ENCODE results near the gene TPO. TPM values are rescaled to one million over a fixed set of nuclear protein-coding genes. Genes with fewer than 3 reads are reported as not detected.

TPO gene
- total RNA-seq, 2 experiments from 2014 or later = not detected

DNA sequence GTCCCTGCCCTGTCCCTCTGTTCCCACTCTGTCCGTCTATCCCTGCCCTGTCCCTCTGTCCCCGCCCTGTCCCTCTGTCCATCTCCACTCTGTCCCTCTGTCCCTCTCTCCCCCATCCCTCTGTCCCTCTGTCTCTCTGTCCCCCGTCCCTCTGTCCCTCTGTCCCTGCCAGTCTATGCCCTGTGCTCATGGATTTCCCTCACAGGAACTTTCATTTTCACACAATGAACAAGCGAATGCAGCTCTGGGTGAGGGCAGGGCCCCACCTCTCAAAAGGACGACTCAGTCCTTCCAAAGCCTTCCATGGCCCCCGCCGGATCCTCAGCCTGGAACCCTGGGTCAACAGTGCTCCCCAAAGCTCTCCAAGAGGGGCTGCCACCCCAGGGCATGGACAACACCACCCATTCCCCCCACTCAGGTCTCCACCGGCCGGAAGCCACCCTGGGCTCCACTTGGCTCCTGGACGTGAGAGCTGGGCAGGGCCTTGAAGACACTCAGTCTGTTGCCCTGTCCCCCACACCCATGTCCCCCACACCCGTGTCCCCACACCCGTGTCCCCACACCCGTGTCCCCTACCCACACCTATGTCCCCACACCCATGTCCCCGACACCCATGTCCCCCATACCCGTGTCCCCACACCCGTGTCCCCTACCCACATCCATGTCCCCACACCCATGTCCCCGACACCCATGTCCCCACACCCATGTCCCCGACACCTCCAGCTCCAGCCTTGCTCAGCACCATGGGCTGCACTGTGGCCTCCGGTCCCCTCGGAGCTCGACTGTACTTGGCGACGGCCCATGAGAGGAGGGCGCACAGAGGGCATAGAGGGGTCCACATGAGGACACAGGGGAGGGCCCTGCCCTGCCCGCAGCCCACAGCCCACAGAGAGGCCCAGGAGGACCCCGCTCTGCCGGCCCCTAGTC, 175.1 kb downstream of the TPO start:
- Mint-ChIP-seq H3K27ac (no peak overlapping the region), H3K9me3 (no peaks in the 10 kb centered on the region), H3K4me3 (no peak overlapping the region), H3K27me3 (peaks cover 16% of the 10 kb centered on the region), H3K36me3 (ENCODE audit: low read depth) (no peaks in the 10 kb centered on the region), H3K4me1 (ENCODE audit: low read depth) (no peaks in the 10 kb centered on the region)
- TF ChIP-seq, protein P1, sequence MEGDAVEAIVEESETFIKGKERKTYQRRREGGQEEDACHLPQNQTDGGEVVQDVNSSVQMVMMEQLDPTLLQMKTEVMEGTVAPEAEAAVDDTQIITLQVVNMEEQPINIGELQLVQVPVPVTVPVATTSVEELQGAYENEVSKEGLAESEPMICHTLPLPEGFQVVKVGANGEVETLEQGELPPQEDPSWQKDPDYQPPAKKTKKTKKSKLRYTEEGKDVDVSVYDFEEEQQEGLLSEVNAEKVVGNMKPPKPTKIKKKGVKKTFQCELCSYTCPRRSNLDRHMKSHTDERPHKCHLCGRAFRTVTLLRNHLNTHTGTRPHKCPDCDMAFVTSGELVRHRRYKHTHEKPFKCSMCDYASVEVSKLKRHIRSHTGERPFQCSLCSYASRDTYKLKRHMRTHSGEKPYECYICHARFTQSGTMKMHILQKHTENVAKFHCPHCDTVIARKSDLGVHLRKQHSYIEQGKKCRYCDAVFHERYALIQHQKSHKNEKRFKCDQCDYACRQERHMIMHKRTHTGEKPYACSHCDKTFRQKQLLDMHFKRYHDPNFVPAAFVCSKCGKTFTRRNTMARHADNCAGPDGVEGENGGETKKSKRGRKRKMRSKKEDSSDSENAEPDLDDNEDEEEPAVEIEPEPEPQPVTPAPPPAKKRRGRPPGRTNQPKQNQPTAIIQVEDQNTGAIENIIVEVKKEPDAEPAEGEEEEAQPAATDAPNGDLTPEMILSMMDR (IDR thresholded peaks at IDR 0.05) = no peak
- intact Hi-C loops (cut with micrococcal nuclease) = no loop called here
- ATAC-seq (no peak), DNase-seq (no peak)
- POLR2A ChIA-PET = no interaction called here
- CTCF ChIA-PET = no interaction called here

DNA sequence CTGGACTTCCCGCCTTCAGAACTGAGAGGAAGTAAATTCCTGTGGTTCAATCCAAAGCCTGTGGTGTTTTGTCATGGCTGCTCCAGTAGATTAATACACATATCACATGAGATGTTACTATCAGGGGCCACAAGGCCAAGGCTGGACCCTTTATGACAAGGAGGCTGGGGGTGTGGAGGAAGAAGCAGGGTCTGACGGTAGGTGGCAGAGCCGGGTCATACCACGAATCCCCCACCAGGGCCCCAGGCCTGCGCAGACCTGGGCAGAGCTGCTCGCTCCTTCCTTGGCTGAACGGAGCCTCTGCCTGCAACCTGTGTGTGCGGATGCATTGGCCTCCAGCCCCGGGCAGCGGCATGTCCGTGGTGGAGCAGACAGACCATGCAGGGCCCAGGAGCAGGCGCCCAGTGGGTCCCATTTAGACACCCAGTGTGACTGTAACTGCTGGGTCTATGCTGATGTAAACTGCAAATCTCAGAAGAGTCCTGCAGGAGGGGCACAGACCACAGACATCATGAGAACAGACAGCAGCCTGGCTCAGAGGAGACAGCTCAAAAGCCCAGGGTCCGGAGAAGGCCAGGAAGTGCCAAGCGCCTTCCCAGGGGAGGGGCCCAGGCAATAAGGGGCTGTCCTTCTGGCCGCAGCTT, 175.8 kb downstream of the TPO start:
- Mint-ChIP-seq H3K4me1 (ENCODE audit: low read depth) (no peaks in the 10 kb centered on the region), H3K4me3 (no peak overlapping the region), H3K9me3 (no peaks in the 10 kb centered on the region), H3K27me3 (peaks cover 16% of the 10 kb centered on the region), H3K36me3 (ENCODE audit: low read depth) (no peaks in the 10 kb centered on the region), H3K27ac (no peak overlapping the region)
- POLR2A ChIA-PET = no interaction called here
- TF ChIP-seq, protein P1 (IDR thresholded peaks at IDR 0.05) = no peak
- ATAC-seq = no peak
- intact Hi-C loops (cut with micrococcal nuclease) = no loop called here
- no peak for DNase-seq
- CTCF ChIA-PET = no interaction called here

DNA sequence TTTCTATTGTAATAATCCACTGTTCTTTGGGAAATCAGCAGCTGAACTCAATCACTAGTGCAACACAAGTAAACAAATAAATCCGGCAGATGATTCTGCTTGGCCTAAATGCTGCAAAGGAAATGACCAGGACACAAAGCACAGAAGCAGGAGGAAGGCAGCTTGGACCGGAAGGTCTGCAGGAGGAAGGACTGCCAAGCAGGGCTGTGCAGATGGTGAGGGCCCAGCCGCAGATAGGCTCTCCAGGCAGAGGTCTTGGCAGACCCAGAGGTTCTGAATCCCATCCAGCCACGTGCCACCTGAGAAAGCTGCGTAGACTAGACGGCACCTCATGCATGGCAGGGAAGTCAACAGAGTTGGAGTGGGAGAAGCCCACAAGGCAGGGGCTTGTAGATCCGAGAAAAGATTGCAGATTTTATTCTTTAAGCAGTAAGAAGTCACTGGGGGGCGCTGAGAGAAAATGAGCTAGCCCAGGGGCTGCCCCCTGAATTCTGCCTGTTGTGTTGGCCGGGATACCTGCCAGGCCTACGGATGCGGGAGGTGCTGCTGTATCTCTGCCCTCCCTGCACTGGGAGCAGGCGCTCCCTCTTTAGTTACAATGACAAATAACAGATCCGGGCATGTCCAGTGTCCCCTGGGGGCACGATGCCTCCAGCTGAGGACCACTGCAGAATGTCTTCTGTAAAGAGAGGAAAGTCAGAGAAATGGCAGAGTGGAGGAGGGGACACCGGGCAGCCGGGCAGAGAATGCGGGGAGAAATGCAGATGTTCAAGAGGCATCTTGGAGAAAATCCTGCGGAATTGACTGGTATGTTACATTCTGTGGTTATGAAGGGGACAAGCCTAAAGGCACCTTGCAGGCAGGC, 177.6 kb downstream of the TPO start:
- TF ChIP-seq, protein P1 (IDR thresholded peaks at IDR 0.05) = no peak
- ATAC-seq (no peak), DNase-seq (no peak)
- ChIA-PET CTCF (interaction anchor here (0.9 kb wide), 1 partner anchor 227 kb away, joined by 3 read pairs; no protein-coding TSS in a partner anchor), POLR2A (no interaction called here)
- intact Hi-C loops (cut with micrococcal nuclease) = no loop called here
- Mint-ChIP-seq H3K9me3 (no peaks in the 10 kb centered on the region), H3K4me1 (ENCODE audit: low read depth) (no peaks in the 10 kb centered on the region), H3K4me3 (no peak overlapping the region), H3K36me3 (ENCODE audit: low read depth) (no peaks in the 10 kb centered on the region), H3K27me3 (peaks cover 16% of the 10 kb centered on the region), H3K27ac (no peak overlapping the region)

DNA sequence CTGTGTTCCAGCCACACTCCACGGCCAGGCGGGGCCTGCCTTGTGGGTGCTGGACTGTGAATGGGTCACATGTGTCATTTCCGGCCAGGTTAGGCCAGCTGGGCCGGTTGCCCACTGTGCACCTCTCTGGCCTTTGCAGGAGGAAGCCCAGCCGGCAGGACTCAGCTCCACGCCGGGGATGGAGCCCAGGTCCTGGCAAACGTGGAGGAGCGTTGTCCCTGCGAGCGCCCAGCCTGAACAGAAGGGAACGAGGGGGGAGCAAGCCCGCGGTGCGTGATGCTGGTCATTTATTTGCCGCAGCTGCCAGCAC, 178.2 kb downstream of the TPO start:
- TF ChIP-seq, protein P1 (IDR thresholded peaks at IDR 0.05) = no peak
- ATAC-seq (no peak), DNase-seq (no peak)
- no peaks in the 10 kb centered on the region for H3K4me1 Mint-ChIP-seq (ENCODE audit: low read depth)
- H3K27me3 Mint-ChIP-seq = peaks cover 16% of the 10 kb centered on the region
- H3K36me3 Mint-ChIP-seq (ENCODE audit: low read depth) = no peaks in the 10 kb centered on the region
- ChIA-PET CTCF (no interaction called here), POLR2A (no interaction called here)
- intact Hi-C loops (cut with micrococcal nuclease) = no loop called here
- H3K27ac Mint-ChIP-seq = no peak overlapping the region
- no peak overlapping the region for H3K4me3 Mint-ChIP-seq
- H3K9me3 Mint-ChIP-seq = no peaks in the 10 kb centered on the region

Measured in activated CD8-positive, alpha-beta T cell treated with anti-CD3 and anti-CD28 coated beads for 36 hours (primary cell).